GM10266 (cell line): Measurements from ENCODE around the gene PANK3.

ENCODE experiments used
- DNase-seq: peaks from one replicate; pipeline ENCODE4 v3.0.0; 2012; ENCODE audit errors: extremely low spot score
- CTCF ChIP-seq: IDR thresholded peaks from 2 replicates; pipeline ENCODE4 v1.5.1; 2012; ENCODE audit warnings: mild to moderate bottlenecking, low read depth; ENCODE audit not compliant: control insufficient read depth, insufficient read depth; ENCODE audit errors: missing control alignments

Gene PANK3

GRCh38 chr5:168604436-168604835 is 25.3 kb upstream of the PANK3 start:
- TF ChIP-seq CTCF, result no peak
- DNase-seq, result no peak

- TF ChIP-seq CTCF, result no peak
- no peak for DNase-seq
These were observed 24.6 kb upstream of the PANK3 start for GRCh38 chr5:168603746-168604145.

DNA sequence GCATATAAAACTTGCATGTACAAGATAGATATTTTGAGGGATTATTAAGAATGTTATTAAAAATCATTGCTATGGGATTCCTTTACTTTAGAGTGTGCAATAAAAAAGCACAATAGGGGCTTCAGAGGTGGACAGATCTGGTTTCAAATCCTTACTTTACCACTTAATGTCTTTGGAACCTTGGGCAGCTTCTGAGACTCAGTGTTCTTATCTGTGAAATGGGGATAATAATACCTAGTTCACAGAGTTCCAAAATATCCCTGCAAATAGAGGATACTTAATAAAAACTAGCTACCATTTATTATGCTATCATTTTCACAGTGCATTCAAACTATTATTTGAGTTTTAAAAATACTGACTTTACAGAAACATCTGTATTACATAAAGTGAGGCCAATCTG is 23.3 kb upstream of the PANK3 start:
- no peak for TF ChIP-seq CTCF
- DNase-seq, result no peak

DNA sequence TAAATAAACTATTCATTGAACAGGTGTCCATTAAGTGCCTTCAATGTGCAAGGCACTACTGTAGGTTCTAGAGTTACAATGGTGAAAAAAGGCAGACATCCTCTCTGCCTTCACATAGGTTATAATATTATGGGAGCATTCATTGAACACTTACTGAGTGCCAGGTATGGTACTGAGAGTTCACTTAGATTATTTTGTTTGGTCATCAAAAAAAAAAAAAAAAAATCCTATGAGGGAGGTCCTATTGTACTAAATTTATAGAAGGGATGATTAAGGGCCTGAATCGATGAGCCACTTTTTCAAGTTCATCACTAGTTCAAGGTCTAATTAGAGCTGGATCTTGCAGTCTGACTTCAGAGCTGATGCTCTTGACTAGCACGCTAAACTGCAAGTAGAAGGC is 22.8 kb upstream of the PANK3 start:
- no peak for DNase-seq
- no peak for TF ChIP-seq CTCF

GRCh38 chr5:168600409-168600808 is 21.2 kb upstream of the PANK3 start:
- no peak for DNase-seq
- TF ChIP-seq CTCF, result no peak

GRCh38 chr5:168599826-168600225 is 20.7 kb upstream of the PANK3 start:
- DNase-seq, result no peak
- no peak for TF ChIP-seq CTCF

GRCh38 chr5:168598639-168599038 is 19.5 kb upstream of the PANK3 start:
- TF ChIP-seq CTCF, result no peak
- DNase-seq, result no peak
